HCT116 (cell line): ENCODE measurements around the gene SKP2. TPM values are rescaled to one million over a fixed set of nuclear protein-coding genes. Genes with fewer than 3 reads are reported as not detected.

Source experiments
- ATAC-seq: fragments of 200-7000 bp; cut with Tn5 transposase; 2 replicates; pipeline ENCODE4 v1.9.1; 2020; ENCODE audit warnings: mild to moderate bottlenecking, moderate library complexity
- BruUV-seq: library from RNA; stranded (reverse); fragments of 400-500 nt; replicated peaks from 2 replicates; lab custom pipeline; 2021; lab: Mats Ljungman, UMichigan
- CTCF ChIA-PET: fragments of 300-600 bp; sonication (Branson Sonifier 250); formaldehyde crosslinking; loops from one replicate; lab custom pipeline; 2021; ENCODE audit warnings: antibody characterized with exemption; lab: Charles Lee
- POLR2A ChIA-PET: fragments of 300-600, 350-600 bp; sonication (Branson Sonifier 250); formaldehyde crosslinking; loops from one replicate; lab custom pipeline; 2021; ENCODE audit warnings: antibody characterized with exemption; lab: Charles Lee
- RAD21 ChIA-PET, 2 experiments: fragments of 300-600 bp; sonication (Branson Sonifier 250); formaldehyde crosslinking; loops; one replicate each; lab custom pipeline; 2023; ENCODE audit warnings: low total read pairs in 2 of 2; ENCODE audit not compliant: uncharacterized antibody in 2 of 2, unreplicated experiment in 2 of 2, low non-redundant PET in 1 of 2; lab: Charles Lee
- DNase-seq: peaks from one replicate; pipeline ENCODE4 v3.0.0-alpha.2; 2010; ENCODE audit warnings: low read depth, low spot score
- H2AFZ ChIP-seq: fragments of 200-600 bp; shearing (Covaris generic), sonication (generic); 2 replicates; pipeline ENCODE4 v1.6.1; 2017; ENCODE audit warnings: low read depth, mixed run types, mixed read lengths, antibody characterized with exemption, low read length; ENCODE audit not compliant: poor library complexity, severe bottlenecking
- H3K27ac ChIP-seq: 2 replicates; pipeline ENCODE4 v1.5.1; 2012; ENCODE audit warnings: low read depth, low read length
- H3K27me3 ChIP-seq: fragments of 200-600 bp; sonication (generic); 2 replicates; pipeline ENCODE4 v1.6.1; 2016; ENCODE audit warnings: mixed run types, low read length, mixed read lengths; ENCODE audit not compliant: insufficient read depth
- H3K36me3 ChIP-seq, 2 experiments: fragments of 200-500 bp in 1 of 2; fragments of 200-600 bp in 1 of 2; sonication (Bioruptor generic) in 1 of 2; sonication (generic) in 1 of 2; 2 replicates each; pipeline versions ENCODE4 v1.5.1 to v1.6.1; 2014 to 2016; ENCODE audit warnings: low read length in 2 of 2, inconsistent platforms in 1 of 2, mixed read lengths in 1 of 2, mixed run types in 1 of 2; ENCODE audit not compliant: insufficient read depth in 2 of 2, control insufficient read depth in 1 of 2
- H3K4me1 ChIP-seq, 2 experiments: fragments of 200-600 bp in 1 of 2; sonication (generic) in 1 of 2; 2 replicates each; pipeline versions ENCODE4 v1.5.1 to v1.6.1; 2012 to 2017; ENCODE audit warnings: low read length in 2 of 2, inconsistent platforms in 1 of 2, mild to moderate bottlenecking in 1 of 2, mixed read lengths in 1 of 2, mixed run types in 1 of 2, moderate library complexity in 1 of 2; ENCODE audit not compliant: insufficient read depth in 2 of 2, control insufficient read depth in 1 of 2
- H3K4me2 ChIP-seq: fragments of 200-600 bp; sonication (generic); 2 replicates; pipeline ENCODE4 v1.6.1; 2017; ENCODE audit warnings: mixed run types, low read length, mixed read lengths
- H3K4me3 ChIP-seq, 2 experiments: fragments of 200-600 bp in 1 of 2; sonication (generic) in 1 of 2; replicated peaks in 1 of 2; 2 replicates each; pipeline ENCODE4 v1.5.1; 2011 to 2016; ENCODE audit warnings: low read length in 2 of 2, control low read depth in 1 of 2, low read depth in 1 of 2, mild to moderate bottlenecking in 1 of 2, mixed read lengths in 1 of 2, mixed run types in 1 of 2
- H3K79me2 ChIP-seq: fragments of 200-600 bp; sonication (generic); 2 replicates; pipeline ENCODE4 v1.6.1; 2017; ENCODE audit warnings: mild to moderate bottlenecking, mixed run types, low read length, moderate library complexity, mixed read lengths; ENCODE audit not compliant: insufficient read depth
- H3K9ac ChIP-seq: fragments of 200-600 bp; sonication (generic); 2 replicates; pipeline ENCODE4 v1.6.1; 2016; ENCODE audit warnings: low read length, mixed read lengths
- H3K9me2 ChIP-seq: fragments of 200-600 bp; sonication (generic), shearing (Covaris generic); 2 replicates; pipeline ENCODE4 v1.6.1; 2017; ENCODE audit warnings: mixed run types, mild to moderate bottlenecking, moderate library complexity; ENCODE audit not compliant: insufficient read depth
- H3K9me3 ChIP-seq, 2 experiments: fragments of 200-500 bp in 1 of 2; fragments of 200-600 bp in 1 of 2; sonication (Bioruptor generic) in 1 of 2; sonication (generic) in 1 of 2; 2 replicates each; pipeline ENCODE4 v1.6.1; 2014 to 2017; ENCODE audit warnings: low read length in 2 of 2, mixed read lengths in 2 of 2, inconsistent platforms in 1 of 2, low read depth in 1 of 2, mild to moderate bottlenecking in 1 of 2, mixed run types in 1 of 2, moderate library complexity in 1 of 2; ENCODE audit not compliant: control insufficient read depth in 1 of 2, insufficient read depth in 1 of 2
- H4K20me1 ChIP-seq: fragments of 200-600 bp; sonication (generic), shearing (Covaris generic); 2 replicates; pipeline ENCODE4 v1.6.1; 2017; ENCODE audit warnings: mixed run types, mild to moderate bottlenecking, moderate library complexity; ENCODE audit not compliant: insufficient read depth
- ATF3 ChIP-seq: IDR thresholded peaks from 2 replicates; pipeline ENCODE4 v1.6.1; 2012
- CEBPB ChIP-seq: IDR thresholded peaks from 2 replicates; pipeline ENCODE4 v1.6.1; 2012; ENCODE audit warnings: low read depth
- EGR1 ChIP-seq: IDR thresholded peaks from 2 replicates; pipeline ENCODE4 v1.6.1; 2012; ENCODE audit warnings: low read depth
- ELF1 ChIP-seq: IDR thresholded peaks from 2 replicates; pipeline ENCODE4 v1.6.1; 2012; ENCODE audit warnings: low read depth, borderline replicate concordance
- EZH2phosphoT487 ChIP-seq: fragments of 200-600 bp; IDR thresholded peaks from 2 replicates; pipeline ENCODE4 v1.6.1; 2018; ENCODE audit warnings: antibody characterized with exemption, borderline replicate concordance
- FOSL1 ChIP-seq: IDR thresholded peaks from 2 replicates; pipeline ENCODE4 v1.6.1; 2012; ENCODE audit warnings: low read depth
- RAD21 ChIP-seq: IDR thresholded peaks from 2 replicates; pipeline ENCODE4 v1.6.1; 2012; ENCODE audit warnings: low read depth, mild to moderate bottlenecking
- REST ChIP-seq: IDR thresholded peaks from 2 replicates; pipeline ENCODE4 v1.6.1; 2012; ENCODE audit warnings: low read depth
- SP1 ChIP-seq: IDR thresholded peaks from 2 replicates; pipeline ENCODE4 v1.6.1; 2012; ENCODE audit warnings: low read depth
- SRF ChIP-seq: IDR thresholded peaks from 2 replicates; pipeline ENCODE4 v1.6.1; 2012; ENCODE audit warnings: low read depth
- TCF7L2 ChIP-seq: IDR thresholded peaks from 2 replicates; pipeline ENCODE4 v1.7.0; 2011; ENCODE audit warnings: borderline replicate concordance, inconsistent platforms; ENCODE audit not compliant: insufficient read depth, insufficient read length; ENCODE audit errors: extremely low read depth
- ZNF274 ChIP-seq: fragments of 200-500 bp; sonication (Bioruptor generic); IDR thresholded peaks from 2 replicates; pipeline ENCODE4 v1.6.1; 2014; ENCODE audit warnings: mild to moderate bottlenecking, low read depth, low read length, inconsistent platforms
- intact Hi-C: fragments of 100-400 bp; cut with micrococcal nuclease; formaldehyde crosslinking; loops from 2 replicates; pipeline ENCODE4 v1.10.0; 2022
- total RNA-seq: library from RNA; stranded (reverse); gene quantifications from one replicate; pipeline ENCODE4 v1.2.1, GENCODE V29; 2021; ENCODE audit not compliant: unreplicated experiment

SKP2 gene
- total RNA-seq, 1 experiment from 2014 or later = 44.3 TPM

GRCh38 chr5:36202521-36202961, 50.6 kb downstream of the SKP2 start:
- H3K9me2 ChIP-seq = no peaks in the 10 kb centered on the region
- H3K36me3 ChIP-seq = peaks cover 6 to 7% of the 10 kb centered on the region in 2 experiments; a peak in 2 of 4 replicates
- RAD21 ChIA-PET = no interaction called here
- H3K4me1 ChIP-seq = no peaks in the 10 kb centered on the region
- H3K4me2 ChIP-seq = no peak overlapping the region
- ATAC-seq = no peak
- no peak overlapping the region for H3K9ac ChIP-seq
- no peaks in the 10 kb centered on the region for H3K9me3 ChIP-seq
- no peak for TF ChIP-seq SP1
- TF ChIP-seq TCF7L2 = no peak
- TF ChIP-seq ATF3 = no peak
- TF ChIP-seq EGR1 = no peak
- no peak for TF ChIP-seq ZNF274
- no peak for TF ChIP-seq ELF1
- TF ChIP-seq RAD21 = no peak
- no peak for TF ChIP-seq EZH2phosphoT487
- no peak for TF ChIP-seq REST
- no peak for TF ChIP-seq SRF
- TF ChIP-seq CEBPB = no peak
- no peak for TF ChIP-seq FOSL1
- TF ChIP-seq, all 23 proteins: peak for 0
- BruUV-seq = no TSS peak
- H4K20me1 ChIP-seq = no peaks in the 10 kb centered on the region
- H2AFZ ChIP-seq = no peak overlapping the region
- DNase-seq = no peak
- CTCF ChIA-PET = no interaction called here
- no peak overlapping the region for H3K27ac ChIP-seq
- POLR2A ChIA-PET = no interaction called here
- no peaks in the 10 kb centered on the region for H3K27me3 ChIP-seq
- intact Hi-C loops = no loop called here
- no peak overlapping the region for H3K4me3 ChIP-seq
- H3K79me2 ChIP-seq = no peaks in the 10 kb centered on the region
